ENCODE measurements around the gene GP5.

DNA sequence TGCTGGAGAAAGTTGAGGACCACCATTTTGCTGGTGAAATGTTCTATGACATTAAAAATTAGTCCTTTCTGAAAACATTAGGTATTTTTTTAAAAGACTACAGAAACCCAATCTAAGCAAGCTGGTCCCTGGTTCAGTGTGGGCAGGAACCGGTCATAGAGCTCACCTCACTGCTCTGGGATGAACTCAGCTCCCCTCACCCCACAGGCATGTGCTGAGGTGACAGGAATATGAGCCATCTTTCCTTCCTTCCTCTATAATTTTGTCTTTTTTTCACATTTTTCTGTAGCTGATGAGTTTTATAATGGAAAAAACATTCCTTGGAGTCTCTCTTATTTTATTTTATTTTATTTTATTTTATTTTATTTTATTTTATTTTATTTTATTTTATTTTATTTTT is 21.4 kb downstream of the GP5 start:
- no peak for TF ChIP-seq POLR2AphosphoS5 (IDR thresholded peaks at IDR 0.05; ENCODE audit: low read depth, low read length)
- no peak for TF ChIP-seq POLR2A (IDR thresholded peaks at IDR 0.05; ENCODE audit: low read depth, low read length)
- no peak for TF ChIP-seq POU2F2 (IDR thresholded peaks at IDR 0.05; ENCODE audit: low read depth, low read length)
- TF ChIP-seq TAF1 (IDR thresholded peaks at IDR 0.05; ENCODE audit: low read depth, low read length) = no peak
- no peak for TF ChIP-seq PAX5 (IDR thresholded peaks at IDR 0.05; ENCODE audit: insufficient read depth, low read length, severe bottlenecking)
- TF ChIP-seq SPI1 (IDR thresholded peaks at IDR 0.05; ENCODE audit: low read depth, low read length) = no peak

Measured in GM12891 (cell line).